ENCODE results near the gene AQP3. TPM values are rescaled to one million over a fixed set of nuclear protein-coding genes. Genes with fewer than 3 reads are reported as not detected.
"Not testable (repeated sequence)": the region's sequence is repeated elsewhere in the genome, so short reads cannot be mapped to it uniquely, and the experiment has no call there.

Gene AQP3
- total RNA-seq, 1 donor from 2014 or later = 14.8 TPM

DNA sequence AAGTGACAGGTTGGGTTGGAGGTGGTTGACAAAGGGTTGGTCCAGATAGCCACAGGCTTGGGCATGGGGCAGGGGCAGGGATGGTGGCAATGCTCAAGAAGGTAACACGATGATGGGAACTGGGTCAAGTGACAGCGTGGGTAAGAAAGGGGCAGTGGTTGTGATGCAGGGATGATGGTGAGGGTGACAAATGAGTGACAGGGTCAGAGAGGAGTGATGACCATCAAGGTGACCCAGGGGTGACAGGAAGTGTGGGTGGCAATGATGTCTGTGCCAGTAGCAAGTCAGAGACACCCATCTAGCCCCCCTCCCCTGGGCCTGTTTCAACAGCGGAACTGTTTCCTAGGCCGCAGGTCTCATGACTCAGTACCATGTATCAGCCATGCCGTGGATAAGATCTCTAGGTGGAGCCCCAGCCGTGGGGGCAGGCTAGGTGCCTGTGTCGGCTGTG, 20.5 kb downstream of the AQP3 start:
- DNase-seq = no peak
- no peak for ATAC-seq
- intact Hi-C loops (cut with micrococcal nuclease) = no loop called here

- intact Hi-C loops (cut with micrococcal nuclease) = no loop called here
- DNase-seq = no peak
- ATAC-seq = no peak
Measured at GRCh38 chr9:33425128-33425533, 22.3 kb downstream of the AQP3 start.

- DNase-seq; intact Hi-C loops (cut with micrococcal nuclease); ATAC-seq: not testable (repeated sequence)
Measured at GRCh38 chr9:33424492-33424891, 22.9 kb downstream of the AQP3 start.

DNA sequence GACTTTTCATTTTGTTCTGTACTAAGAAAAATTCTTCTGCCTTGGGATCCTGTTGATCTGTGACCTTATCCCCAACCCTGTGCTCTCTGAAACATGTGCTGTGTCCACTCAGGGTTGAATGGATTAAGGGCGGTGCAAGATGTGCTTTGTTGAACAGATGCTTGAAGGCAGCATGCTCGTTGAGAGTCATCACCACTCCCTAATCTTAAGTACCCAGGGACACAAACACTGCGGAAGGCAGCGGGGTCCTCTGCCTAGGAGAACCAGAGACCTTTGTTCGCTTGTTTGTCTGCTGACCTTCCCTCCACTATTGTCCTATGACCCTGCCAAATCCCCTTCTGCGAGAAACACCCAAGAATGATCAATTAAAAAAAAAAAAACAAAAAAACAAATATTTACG, 23.4 kb downstream of the AQP3 start:
- DNase-seq; ATAC-seq; intact Hi-C loops (cut with micrococcal nuclease): not testable (repeated sequence)

DNA sequence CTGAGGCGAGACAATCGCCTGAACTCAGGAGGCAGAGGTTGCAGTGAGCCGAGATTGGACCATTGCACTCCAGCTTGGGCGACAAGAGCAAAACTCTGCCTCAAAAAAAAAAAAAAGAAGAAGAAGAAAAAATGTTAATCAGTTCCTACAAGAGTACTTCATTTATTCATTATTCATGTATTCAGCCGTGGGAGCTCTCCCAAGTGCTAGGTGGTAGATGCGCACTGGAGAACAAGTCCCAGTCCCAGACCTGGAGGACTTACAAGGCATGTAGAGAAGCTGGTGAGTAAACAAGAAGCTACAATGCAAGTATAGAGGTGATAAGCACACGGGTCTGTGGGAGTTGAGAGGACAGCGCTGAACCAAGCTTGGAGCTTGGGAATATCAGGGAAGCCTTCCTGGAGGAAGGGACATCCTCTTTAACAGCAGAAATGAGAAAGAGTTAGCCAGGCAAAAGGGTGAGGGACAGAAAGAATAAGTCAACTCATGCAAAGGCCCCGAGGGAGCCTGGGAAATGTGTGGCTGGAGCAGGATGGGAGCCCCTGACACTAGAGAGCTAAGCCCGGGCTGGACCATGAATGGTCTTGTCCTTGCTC, 27.6 kb downstream of the AQP3 start:
- intact Hi-C loops (cut with micrococcal nuclease) = no loop called here
- ATAC-seq (no peak), DNase-seq (no peak)

DNA sequence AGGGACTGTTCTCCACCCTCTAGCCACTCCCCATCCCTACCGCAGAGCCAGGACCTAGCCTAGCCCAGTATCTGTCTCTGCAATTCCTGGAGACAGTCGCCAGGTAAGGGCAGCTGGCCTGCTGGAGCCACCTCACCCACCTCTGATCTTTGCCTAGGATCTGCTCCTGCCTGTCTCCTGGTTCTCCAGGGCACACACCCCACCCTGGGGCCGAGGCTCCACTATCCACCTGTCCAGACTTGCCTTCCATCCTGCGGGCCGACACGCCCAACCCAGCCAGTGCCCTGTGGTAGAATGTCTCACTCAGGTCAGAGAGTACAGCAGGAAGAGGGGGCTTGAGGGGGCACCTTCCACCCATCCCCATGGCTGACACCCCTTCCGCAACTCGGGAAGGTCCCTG, 29.3 kb downstream of the AQP3 start:
- intact Hi-C loops (cut with micrococcal nuclease) = no loop called here
- ATAC-seq (no peak), DNase-seq (no peak)

- ATAC-seq (no peak), DNase-seq (no peak)
- intact Hi-C loops (cut with micrococcal nuclease) = no loop called here
Measured at GRCh38 chr9:33416996-33417395, 30.4 kb downstream of the AQP3 start.

- peak; percentile 86 for DNase-seq
- intact Hi-C loops (cut with micrococcal nuclease) = no loop called here
- peak; percentile 85 for ATAC-seq
Measured at GRCh38 chr9:33415501-33416038, 31.8 kb downstream of the AQP3 start.

DNA sequence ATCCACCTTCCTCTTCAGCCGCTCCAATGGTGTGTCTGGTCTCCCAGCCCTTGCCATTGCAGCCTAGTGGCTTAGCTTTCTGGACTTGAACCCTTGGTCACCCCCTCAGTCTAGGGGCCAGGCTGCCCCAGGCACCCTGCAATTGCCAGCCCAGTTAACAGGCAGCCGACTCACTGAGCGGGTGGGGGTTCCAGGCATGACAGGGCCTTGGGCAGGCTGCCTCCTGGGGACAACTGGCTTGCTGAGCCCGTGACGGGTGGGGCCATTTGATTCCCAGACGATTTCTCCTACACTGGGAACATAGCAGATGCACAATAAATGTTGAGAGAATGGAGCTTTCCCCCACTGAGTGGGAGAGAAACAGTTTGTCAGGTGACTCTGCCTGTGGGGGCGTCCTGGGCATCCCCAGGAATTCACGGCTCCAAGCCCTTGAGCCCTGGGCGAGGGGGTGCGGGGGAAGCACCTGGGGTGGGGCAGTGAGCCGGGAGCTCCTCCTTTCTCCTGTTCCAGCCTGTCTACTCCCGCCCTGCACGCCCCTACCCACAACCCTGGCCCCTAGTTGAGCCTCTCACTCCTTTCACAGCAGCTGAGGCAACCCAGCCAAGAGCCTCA, 32.4 kb downstream of the AQP3 start:
- ATAC-seq = no peak
- DNase-seq = no peak
- intact Hi-C loops (cut with micrococcal nuclease) = no loop called here

GRCh38 chr9:33414268-33414667, 33.1 kb downstream of the AQP3 start:
- intact Hi-C loops (cut with micrococcal nuclease) = no loop called here
- no peak for ATAC-seq
- no peak for DNase-seq

DNA sequence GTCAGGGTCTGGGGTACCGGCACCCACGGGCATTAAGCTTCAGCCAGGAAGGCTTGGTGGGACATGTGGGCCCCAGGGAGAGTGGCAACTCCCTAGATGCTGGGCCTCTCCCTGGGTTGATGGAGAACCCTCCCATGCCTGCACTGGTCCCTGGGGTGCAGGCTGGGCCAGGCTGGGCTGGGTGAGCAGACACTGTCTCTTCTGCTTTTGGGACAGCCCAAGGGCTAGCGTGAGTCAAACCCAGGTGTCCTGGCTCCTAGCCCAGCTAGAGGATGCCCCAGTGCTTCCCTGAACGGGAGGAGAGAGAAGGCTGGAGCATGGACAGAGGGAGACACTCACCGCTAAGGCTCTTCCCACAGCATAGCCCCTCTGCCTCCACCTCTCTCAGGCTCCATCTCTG, 39.3 kb downstream of the AQP3 start:
- intact Hi-C loops (cut with micrococcal nuclease) = no loop called here
- DNase-seq = no peak
- ATAC-seq = no peak

- DNase-seq (no peak), ATAC-seq (no peak)
- intact Hi-C loops (cut with micrococcal nuclease) = no loop called here
Measured at GRCh38 chr9:33407061-33407460, 40.3 kb downstream of the AQP3 start.

DNA sequence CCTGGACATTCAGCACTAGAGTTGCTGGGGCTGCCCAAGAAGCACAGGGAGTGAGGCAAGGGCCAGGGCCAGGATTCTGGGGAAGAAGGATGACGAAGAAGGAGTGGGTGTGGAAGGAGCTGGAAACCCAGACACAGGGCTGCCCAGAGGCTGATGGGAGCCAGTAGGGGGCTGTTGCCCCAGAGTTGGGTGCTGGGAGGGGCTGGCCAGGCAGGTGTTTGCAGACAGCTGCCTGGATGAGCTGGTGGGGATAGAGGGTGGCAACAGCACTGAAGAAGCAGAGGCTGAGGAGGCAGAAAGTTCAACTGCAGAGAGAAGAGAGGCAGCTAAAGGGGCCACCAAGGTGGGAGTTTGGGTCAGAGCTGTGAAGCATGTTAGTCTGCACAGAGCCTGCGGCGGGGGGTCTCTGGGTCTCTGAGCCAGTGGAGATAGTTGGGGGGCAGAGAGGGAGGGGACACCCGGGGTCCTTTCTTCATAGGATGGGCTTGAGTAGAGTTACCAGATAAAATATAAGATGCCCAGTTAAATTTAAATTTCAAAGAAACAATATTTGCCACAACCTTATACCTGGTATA, 42.5 kb downstream of the AQP3 start:
- DNase-seq = no peak
- ATAC-seq = peak; percentile 18
- intact Hi-C loops (cut with micrococcal nuclease) = no loop called here

- intact Hi-C loops (cut with micrococcal nuclease) = no loop called here
- no peak for DNase-seq
- ATAC-seq = peak; percentile 60
Measured at GRCh38 chr9:33403941-33404787, 43.2 kb downstream of the AQP3 start.

DNA sequence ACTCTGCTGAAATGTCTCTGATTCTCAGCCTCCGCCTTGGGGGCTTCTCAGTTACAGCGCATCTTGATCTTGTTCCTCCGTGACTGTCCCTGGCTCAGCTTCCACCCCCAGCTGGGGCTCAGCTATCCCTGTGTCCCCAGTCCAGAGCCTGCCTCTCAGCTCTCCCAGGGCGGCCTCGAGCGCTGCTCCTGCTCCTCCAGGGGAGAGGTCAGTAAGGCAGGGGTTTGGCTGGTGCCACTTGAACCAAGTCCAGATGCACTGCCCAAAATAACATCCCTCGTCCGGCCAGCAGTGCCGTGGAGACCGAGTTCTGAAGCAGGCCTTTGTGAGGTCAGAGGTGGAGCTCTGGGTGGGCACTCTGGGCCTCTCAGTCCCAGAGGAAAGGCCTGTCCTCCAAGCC, 45.0 kb downstream of the AQP3 start, which contains the start of gene AQP7:
Gene AQP7 (minus strand): TSS at position 198 of the 400 bp plus-strand sequence. CDS start 1,306 bp downstream, outside the sequence.
- intact Hi-C loops (cut with micrococcal nuclease); ATAC-seq: not testable (repeated sequence)
- peak; percentile 86 for DNase-seq

GRCh38 chr9:33401809-33402208, 45.6 kb downstream of the AQP3 start:
- ATAC-seq; DNase-seq; intact Hi-C loops (cut with micrococcal nuclease): not testable (repeated sequence)

DNA sequence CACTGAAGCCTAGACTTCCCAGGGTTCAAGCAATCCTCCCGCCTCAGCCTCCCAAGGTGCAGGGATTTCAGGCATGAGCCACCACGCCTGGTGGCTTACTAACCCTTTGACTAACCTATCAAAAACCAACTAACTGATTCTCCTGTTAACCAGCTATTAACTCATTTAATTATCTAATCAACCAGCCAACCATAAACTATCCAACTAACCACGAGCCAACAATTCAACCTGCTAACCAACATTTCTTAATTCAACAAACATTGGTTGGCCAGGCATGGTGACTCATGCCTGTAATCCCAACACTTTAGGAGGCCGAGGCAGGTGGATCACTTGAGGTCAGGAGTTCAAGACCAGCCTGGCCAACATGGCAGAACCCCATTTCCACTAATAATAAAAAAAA, 48.3 kb downstream of the AQP3 start:
- DNase-seq; intact Hi-C loops (cut with micrococcal nuclease); ATAC-seq: not testable (repeated sequence)

GRCh38 chr9:33397801-33398200, 49.6 kb downstream of the AQP3 start:
- DNase-seq; intact Hi-C loops (cut with micrococcal nuclease); ATAC-seq: not testable (repeated sequence)

DNA sequence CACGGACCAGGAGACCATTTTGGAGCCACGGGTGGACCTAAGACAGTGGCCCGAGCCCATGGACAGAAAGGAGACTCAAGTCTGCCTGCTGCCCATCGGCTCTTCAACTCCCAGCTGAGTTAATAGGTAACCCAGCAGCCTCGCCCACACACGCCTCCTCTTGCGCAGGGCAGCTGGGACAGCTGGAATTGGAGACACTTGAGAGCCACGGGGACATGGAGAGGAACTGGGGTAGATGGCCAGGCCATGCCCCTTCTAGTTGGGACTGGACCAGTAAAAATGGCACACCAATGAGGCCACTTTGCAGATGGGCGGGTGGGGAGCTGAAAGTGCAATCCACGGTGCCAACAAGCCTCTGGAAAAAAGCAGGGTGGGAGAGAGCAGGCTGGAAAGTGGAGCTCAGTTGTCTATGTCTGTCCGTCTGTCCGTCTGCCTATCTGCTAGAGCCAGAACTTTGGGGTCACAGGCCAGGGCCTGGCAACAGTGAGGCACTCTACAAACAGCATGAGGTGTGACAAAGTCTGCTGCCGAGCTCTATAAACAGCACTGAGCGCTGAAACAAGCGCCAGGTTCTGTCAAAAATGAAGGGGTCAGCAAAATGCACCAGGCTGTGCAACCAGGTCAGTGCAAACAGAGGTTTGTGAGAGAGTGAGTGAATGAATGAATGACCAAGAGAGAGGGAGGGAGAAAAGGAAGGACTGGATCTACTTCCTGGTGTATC, 52.1 kb downstream of the AQP3 start:
- peak; percentile 73 for DNase-seq
- intact Hi-C loops (cut with micrococcal nuclease); ATAC-seq: not testable (repeated sequence)
